Neural progenitor cell (in vitro differentiated cells): ENCODE results near the gene MBD4. TPM values are rescaled to one million over a fixed set of nuclear protein-coding genes. Genes with fewer than 3 reads are reported as not detected.
A peak's percentile ranks its signal among the peaks of the same experiment; 100 is the strongest.

Experiments used
- DNase-seq: peaks from one replicate; pipeline ENCODE4 v3.0.0-alpha.2; 2016; ENCODE audit warnings: low spot score
- H2AFZ ChIP-seq: fragments of 200-600 bp; sonication (generic); replicated peaks from 2 replicates; pipeline ENCODE4 v1.6.1; 2016; ENCODE audit warnings: antibody characterized with exemption
- H3F3A ChIP-seq: fragments of 200-600 bp; sonication (generic); 2 replicates; pipeline ENCODE4 v1.6.1; 2016; ENCODE audit warnings: antibody characterized with exemption, low read depth
- H3K27ac ChIP-seq: fragments of 200-600 bp; sonication (generic); 2 replicates; pipeline ENCODE4 v1.5.1; 2016; ENCODE audit warnings: mild to moderate bottlenecking
- H3K27me3 ChIP-seq: fragments of 200-600 bp; sonication (generic); 2 replicates; pipeline ENCODE4 v1.6.1; 2016; ENCODE audit warnings: mild to moderate bottlenecking, moderate library complexity
- H3K36me3 ChIP-seq: fragments of 200-600 bp; sonication (generic); 2 replicates; pipeline ENCODE4 v1.5.1; 2016
- H3K4me1 ChIP-seq: fragments of 200-600 bp; sonication (generic); 2 replicates; pipeline ENCODE4 v1.6.1; 2016; ENCODE audit warnings: mixed run types
- H3K4me2 ChIP-seq: fragments of 200-600 bp; sonication (generic); 2 replicates; pipeline ENCODE4 v1.6.1; 2016
- H3K4me3 ChIP-seq: fragments of 200-600 bp; sonication (generic); 2 replicates; pipeline ENCODE4 v1.5.1; 2016
- H3K79me2 ChIP-seq: fragments of 200-600 bp; sonication (generic); 2 replicates; pipeline ENCODE4 v1.6.1; 2016; ENCODE audit warnings: low read depth
- H3K9ac ChIP-seq: fragments of 200-600 bp; sonication (generic); 2 replicates; pipeline ENCODE4 v1.6.1; 2016
- H3K9me3 ChIP-seq: fragments of 200-600 bp; sonication (generic); 2 replicates; pipeline ENCODE4 v1.5.1; 2016; ENCODE audit warnings: low read depth
- H4K20me1 ChIP-seq: fragments of 200-600 bp; sonication (generic); 2 replicates; pipeline ENCODE4 v1.6.1; 2016; ENCODE audit warnings: low read depth
- H3K27ac Mint-ChIP-seq: 3 replicates; pipeline ENCODE4 v1.8.0; 2021; ENCODE audit warnings: mixed read lengths
- H3K27me3 Mint-ChIP-seq: 2 replicates; pipeline ENCODE4 v1.8.0; 2022; ENCODE audit warnings: low read depth, mild to moderate bottlenecking, inconsistent platforms, moderate library complexity, mixed read lengths; ENCODE audit not compliant: insufficient read depth
- H3K36me3 Mint-ChIP-seq: 3 replicates; pipeline ENCODE4 v1.8.0; 2021; ENCODE audit warnings: mixed read lengths
- H3K4me1 Mint-ChIP-seq: 3 replicates; pipeline ENCODE4 v1.8.0; 2021; ENCODE audit warnings: mixed read lengths
- H3K4me3 Mint-ChIP-seq: 3 replicates; pipeline ENCODE4 v1.8.0; 2021; ENCODE audit warnings: mild to moderate bottlenecking, moderate library complexity, mixed read lengths
- H3K9me3 Mint-ChIP-seq: 3 replicates; pipeline ENCODE4 v1.8.0; 2020; ENCODE audit warnings: mixed read lengths
- EZH2 ChIP-seq: fragments of 200-600 bp; sonication (generic); IDR thresholded peaks from 2 replicates; pipeline ENCODE4 v1.6.1; 2017; ENCODE audit warnings: antibody characterized with exemption, mild to moderate bottlenecking, moderate library complexity
- EZH2phosphoT487 ChIP-seq: fragments of 200-600 bp; sonication (generic); IDR thresholded peaks from 2 replicates; pipeline ENCODE4 v1.6.1; 2017; ENCODE audit warnings: antibody characterized with exemption
- total RNA-seq: library from RNA; depleted of rRNA; stranded (reverse); fragments of >200 nt; gene quantifications from 2 replicates; pipeline ENCODE4 v1.2.3, GENCODE V29; 2015; ENCODE audit warnings: low replicate concordance
- TF ChIP-seq, protein P1 (sequence below): fragments of 200-600 bp; sonication (generic); IDR thresholded peaks from 2 replicates; pipeline ENCODE4 v1.5.1; 2017; ENCODE audit warnings: antibody characterized with exemption, mild to moderate bottlenecking

MBD4 gene
- total RNA-seq, 1 donor from 2014 or later = 46.3 TPM

GRCh38 chr3:129432036-129432435 lies 7.7 kb downstream of the MBD4 start:
- Histone ChIP-seq H3K27me3 (peaks cover 13% of the 10 kb centered on the region), H3K9ac (no peak overlapping the region), H3K9me3 (no peaks in the 10 kb centered on the region), H3K79me2 (peaks cover 19% of the 10 kb centered on the region), H3F3A (peaks cover 38% of the 10 kb centered on the region), H3K4me1 (peaks cover 10% of the 10 kb centered on the region), H3K4me3 (no peak overlapping the region), H3K27ac (no peak overlapping the region), H3K4me2 (no peak overlapping the region), H3K36me3 (peaks cover 21% of the 10 kb centered on the region), H2AFZ (no peak overlapping the region), H4K20me1 (no peaks in the 10 kb centered on the region)
- no peak overlapping the region for H3K27ac Mint-ChIP-seq
- no peak for DNase-seq
- H3K27me3 Mint-ChIP-seq = peaks cover 7% of the 10 kb centered on the region
- peaks cover 35% of the 10 kb centered on the region for H3K4me1 Mint-ChIP-seq
- TF ChIP-seq EZH2 (no peak), EZH2phosphoT487 (no peak)
- TF ChIP-seq, protein P1, sequence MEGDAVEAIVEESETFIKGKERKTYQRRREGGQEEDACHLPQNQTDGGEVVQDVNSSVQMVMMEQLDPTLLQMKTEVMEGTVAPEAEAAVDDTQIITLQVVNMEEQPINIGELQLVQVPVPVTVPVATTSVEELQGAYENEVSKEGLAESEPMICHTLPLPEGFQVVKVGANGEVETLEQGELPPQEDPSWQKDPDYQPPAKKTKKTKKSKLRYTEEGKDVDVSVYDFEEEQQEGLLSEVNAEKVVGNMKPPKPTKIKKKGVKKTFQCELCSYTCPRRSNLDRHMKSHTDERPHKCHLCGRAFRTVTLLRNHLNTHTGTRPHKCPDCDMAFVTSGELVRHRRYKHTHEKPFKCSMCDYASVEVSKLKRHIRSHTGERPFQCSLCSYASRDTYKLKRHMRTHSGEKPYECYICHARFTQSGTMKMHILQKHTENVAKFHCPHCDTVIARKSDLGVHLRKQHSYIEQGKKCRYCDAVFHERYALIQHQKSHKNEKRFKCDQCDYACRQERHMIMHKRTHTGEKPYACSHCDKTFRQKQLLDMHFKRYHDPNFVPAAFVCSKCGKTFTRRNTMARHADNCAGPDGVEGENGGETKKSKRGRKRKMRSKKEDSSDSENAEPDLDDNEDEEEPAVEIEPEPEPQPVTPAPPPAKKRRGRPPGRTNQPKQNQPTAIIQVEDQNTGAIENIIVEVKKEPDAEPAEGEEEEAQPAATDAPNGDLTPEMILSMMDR = no peak
- no peak overlapping the region for H3K4me3 Mint-ChIP-seq
- H3K36me3 Mint-ChIP-seq = peaks cover 27% of the 10 kb centered on the region
- H3K9me3 Mint-ChIP-seq = no peaks in the 10 kb centered on the region

DNA sequence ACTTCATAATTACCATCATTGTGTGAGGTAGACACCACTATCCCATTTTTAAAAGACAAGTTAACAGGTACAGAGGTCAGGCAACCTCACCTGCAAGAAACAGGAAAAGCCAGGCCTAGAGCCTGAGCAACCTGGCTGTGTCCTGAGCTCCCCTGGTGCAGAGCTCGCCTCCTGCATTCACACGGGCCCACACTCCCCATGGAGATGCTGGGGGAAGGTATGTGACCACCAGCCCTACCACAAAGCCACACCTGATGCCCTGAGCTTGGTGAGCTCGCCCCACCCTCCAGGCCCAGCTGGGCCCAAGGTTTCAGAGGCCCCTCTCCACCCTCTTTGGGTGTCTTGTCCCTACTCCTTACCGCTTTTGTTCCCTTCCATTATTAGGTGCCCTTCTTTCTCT lies 10.1 kb downstream of the MBD4 start:
- H3K4me3 Mint-ChIP-seq = peak overlapping the region; percentile 52
- H2AFZ ChIP-seq = no peak overlapping the region
- H3K27ac ChIP-seq = peak overlapping the region; percentile 23
- no peak overlapping the region for H3K27ac Mint-ChIP-seq
- no peak overlapping the region for H3K9ac ChIP-seq
- no peak overlapping the region for H3K4me2 ChIP-seq
- H3F3A ChIP-seq = peaks cover 39% of the 10 kb centered on the region
- no peak for DNase-seq
- no peaks in the 10 kb centered on the region for H3K9me3 ChIP-seq
- peaks cover 20% of the 10 kb centered on the region for H3K36me3 Mint-ChIP-seq
- no peak overlapping the region for H3K4me3 ChIP-seq
- peaks cover 21% of the 10 kb centered on the region for H3K4me1 ChIP-seq
- H3K9me3 Mint-ChIP-seq = no peaks in the 10 kb centered on the region
- TF ChIP-seq EZH2phosphoT487 (no peak), EZH2 (no peak)
- TF ChIP-seq, protein P1 = no peak
- H3K79me2 ChIP-seq = no peaks in the 10 kb centered on the region
- H3K4me1 Mint-ChIP-seq = peaks cover 35% of the 10 kb centered on the region
- H4K20me1 ChIP-seq = no peaks in the 10 kb centered on the region
- peaks cover 14% of the 10 kb centered on the region for H3K27me3 ChIP-seq
- peaks cover 12% of the 10 kb centered on the region for H3K27me3 Mint-ChIP-seq
- peaks cover 16% of the 10 kb centered on the region for H3K36me3 ChIP-seq

- H3K4me2 ChIP-seq = peak overlapping the region; percentile 92
- no peak overlapping the region for H3K9ac ChIP-seq
- peak overlapping the region; percentile 95 for H3K27ac Mint-ChIP-seq
These were observed 10.7 kb downstream of the MBD4 start for GRCh38 chr3:129429080-129429451.

More at GRCh38 chr3:129429080-129429451, 10.7 kb downstream of the MBD4 start:
- DNase-seq = no peak
- peaks cover 40% of the 10 kb centered on the region for H3K4me1 Mint-ChIP-seq
- H3F3A ChIP-seq = peaks cover 39% of the 10 kb centered on the region
- H3K9me3 Mint-ChIP-seq = no peaks in the 10 kb centered on the region
- peak overlapping the region; percentile 88 for H3K4me3 Mint-ChIP-seq
- no peak overlapping the region for H3K4me3 ChIP-seq
- H4K20me1 ChIP-seq = no peaks in the 10 kb centered on the region
- TF ChIP-seq, protein P1 = no peak
- TF ChIP-seq EZH2 = no peak
- no peak for TF ChIP-seq EZH2phosphoT487
- peaks cover 14% of the 10 kb centered on the region for H3K27me3 ChIP-seq
- H3K79me2 ChIP-seq = no peaks in the 10 kb centered on the region
- peak overlapping the region; percentile 45 for H2AFZ ChIP-seq
- H3K4me1 ChIP-seq = peaks cover 26% of the 10 kb centered on the region
- H3K36me3 ChIP-seq = peaks cover 12% of the 10 kb centered on the region
- no peaks in the 10 kb centered on the region for H3K9me3 ChIP-seq
- peaks cover 12% of the 10 kb centered on the region for H3K27me3 Mint-ChIP-seq
- peaks cover 18% of the 10 kb centered on the region for H3K36me3 Mint-ChIP-seq
- no peak overlapping the region for H3K27ac ChIP-seq
